HG02678 (cell line): ENCODE results near the gene PIK3CD.
"Not testable (repeated sequence)": the region's sequence is repeated elsewhere in the genome, so short reads cannot be mapped to it uniquely, and the experiment has no call there.

Source experiments
- ATAC-seq: cut with Tn5 transposase; IDR thresholded peaks from one replicate; pipeline ENCODE4 v1.9.1; 2021; ENCODE audit warnings: mild to moderate bottlenecking, moderate library complexity; ENCODE audit not compliant: unreplicated experiment

The PIK3CD gene

DNA sequence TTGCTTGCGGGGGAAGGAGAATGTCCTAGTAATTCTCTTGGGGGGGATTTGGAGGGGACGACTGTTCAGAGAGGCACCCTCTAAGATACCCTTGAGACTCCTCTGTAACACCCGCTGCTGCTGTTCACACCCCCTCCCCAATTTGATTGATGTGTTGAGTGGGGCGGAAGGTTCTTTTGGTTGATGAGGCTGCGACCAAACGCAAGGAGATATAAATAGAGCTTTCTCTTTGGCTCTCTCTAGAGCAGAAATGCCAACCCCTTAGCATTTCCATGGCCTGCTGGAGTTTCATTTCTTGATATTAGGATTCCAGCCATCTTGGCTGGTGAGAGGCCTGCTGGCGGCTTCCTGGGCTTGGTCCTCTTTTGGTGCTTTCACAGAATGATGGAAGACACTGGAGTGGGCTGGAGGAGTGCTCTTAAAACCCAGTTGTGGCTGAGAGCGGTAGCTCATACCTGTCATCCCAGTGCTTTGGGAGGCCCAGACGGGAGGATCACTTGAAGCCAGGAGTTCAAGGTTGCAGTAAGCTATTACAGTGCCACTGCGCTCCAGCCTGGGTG is 2.0 kb downstream of the PIK3CD start:
- ATAC-seq, result no peak

DNA sequence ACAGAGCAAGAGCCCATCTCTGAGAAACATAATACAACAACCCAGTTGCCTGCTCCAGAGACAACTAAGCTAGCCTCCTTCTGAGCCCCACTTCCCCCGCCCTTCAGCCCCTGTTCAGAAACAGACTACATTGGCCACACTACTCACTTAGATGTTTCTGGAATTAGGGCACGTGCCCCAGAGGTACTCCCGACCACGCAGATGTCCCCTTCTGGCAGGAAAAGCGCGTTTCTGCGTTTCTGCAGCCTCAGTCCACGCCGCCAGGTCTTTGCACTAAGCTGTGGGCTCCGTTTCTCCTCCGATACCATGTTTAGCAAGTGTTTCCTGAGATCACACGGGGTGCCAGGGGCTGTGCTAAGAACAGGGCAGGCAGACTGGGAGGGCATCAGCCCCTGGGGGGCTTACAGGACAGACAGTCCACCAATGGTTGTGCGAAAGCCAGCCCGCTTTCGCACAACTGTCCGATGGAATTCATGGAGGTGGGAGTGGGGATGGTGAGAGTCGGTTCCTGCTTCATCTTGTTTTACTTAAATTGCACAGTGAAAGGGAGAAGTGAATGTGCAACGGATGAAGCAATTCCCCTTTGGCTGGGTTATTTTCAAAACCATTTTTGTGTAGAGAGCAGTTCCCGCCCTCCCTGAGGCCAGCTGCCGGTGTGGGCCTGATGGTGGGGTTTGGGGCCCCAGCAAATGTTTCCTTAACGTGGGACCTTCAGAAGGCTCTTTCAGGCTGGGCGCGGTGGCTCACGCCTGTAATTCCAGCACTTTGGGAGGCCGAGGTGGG is 2.7 kb downstream of the PIK3CD start:
- no peak for ATAC-seq

DNA sequence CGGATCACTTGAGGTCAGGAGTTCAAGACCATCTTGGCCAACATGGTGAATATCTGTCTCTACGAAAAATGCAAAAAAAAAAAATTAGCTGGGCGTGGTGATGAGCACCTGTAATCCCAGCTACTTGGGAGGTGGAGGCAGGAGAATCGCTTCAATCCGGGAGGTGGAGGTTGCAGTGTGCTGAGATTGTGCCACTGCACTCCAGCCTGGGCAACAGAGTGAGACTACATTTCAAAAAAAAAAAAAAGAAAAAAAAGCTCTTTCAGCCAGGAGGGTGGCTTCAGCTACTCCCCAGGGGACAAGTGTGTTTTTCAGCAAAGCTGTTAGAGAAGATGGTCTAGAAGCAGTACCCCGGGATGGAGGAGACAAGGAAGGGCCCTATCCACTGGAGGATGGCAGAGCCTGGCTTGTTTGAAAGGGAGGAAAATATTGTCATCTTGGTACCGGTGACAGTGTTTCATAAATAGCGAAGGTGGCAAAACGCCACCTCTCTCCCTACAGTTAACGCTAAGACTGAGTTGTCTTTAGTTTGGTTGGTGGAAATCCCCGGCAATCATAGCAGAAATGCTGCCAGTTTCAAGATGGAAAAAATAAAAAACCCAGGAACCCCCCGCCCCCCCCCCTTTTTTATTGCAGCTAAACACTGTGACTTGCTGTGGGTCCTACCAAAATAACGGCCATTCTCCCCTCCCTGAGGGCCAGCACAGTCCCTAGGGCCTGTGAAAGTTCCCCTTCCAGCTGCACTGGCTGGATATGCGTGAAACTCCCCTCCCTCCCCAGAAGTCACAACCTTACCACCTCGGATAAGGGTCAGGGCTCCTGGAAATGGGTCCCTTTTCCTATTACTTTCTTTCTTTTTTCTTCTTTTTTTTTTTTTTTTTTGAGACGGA is 3.5 kb downstream of the PIK3CD start:
- no peak for ATAC-seq

DNA sequence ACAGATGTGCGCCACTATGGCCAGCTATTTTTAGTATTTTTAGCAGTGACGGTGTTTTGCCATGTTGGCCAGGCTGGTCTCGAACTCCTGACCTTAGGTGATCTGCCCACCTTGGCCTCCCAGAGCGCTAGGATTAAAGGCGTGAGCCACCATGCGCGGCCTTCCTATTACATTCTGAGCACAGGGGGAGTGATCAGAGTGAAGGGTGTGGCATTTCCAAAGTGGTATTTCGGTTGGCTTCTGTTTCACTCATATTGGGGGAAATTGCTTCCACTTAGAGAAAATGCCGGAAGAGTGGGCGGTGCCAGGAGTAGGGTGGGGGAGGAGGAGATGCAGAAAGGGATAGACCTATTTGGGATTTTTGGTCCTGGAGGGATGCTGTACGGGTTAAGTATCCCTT is 4.3 kb downstream of the PIK3CD start:
- ATAC-seq, result no peak

DNA sequence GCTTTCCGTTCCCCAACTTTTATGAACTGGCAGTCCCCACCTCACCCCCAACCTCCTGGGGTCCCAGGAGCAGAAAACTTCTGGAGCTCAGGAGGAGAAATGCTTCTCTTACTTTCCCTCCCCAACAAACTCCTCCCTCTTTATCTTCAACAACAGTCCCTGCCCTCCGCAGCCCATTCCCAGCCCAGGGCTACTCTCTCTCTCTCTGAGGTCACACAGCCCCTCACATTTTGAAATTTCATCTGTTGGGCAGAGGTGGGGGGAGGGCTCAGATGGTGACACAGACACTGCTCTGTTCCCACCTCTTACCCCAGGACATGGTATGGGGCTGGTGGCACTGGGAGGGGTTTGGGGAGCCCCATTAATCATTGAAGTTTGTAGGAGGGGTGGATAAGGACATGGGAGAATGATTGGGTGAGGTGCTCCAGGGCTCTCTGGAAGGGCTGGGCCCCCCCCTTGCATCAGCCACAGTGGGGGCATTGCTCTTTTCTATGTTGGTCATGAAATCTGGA is 6.0 kb downstream of the PIK3CD start:
- ATAC-seq, result no peak

DNA sequence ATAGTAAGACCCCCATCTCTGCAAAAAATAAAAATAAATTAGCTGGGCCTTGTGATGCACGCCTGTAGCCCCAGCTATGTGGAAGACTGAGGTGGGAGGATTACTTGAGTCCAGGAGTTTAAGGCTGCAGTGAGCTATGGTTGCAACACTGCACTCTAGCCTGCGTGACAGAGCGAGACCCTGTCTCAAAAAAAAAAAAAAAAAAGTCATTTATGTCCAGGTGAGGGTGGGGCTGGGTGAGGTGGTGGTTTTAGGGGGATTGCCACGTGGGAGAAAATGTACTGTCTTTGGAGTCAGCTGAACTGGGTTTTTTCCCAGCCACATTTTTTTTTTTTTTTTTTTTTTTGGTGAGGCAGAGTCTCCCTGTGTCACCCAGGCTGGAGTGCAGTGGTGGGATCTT is 6.7 kb downstream of the PIK3CD start:
- ATAC-seq, result no peak

DNA sequence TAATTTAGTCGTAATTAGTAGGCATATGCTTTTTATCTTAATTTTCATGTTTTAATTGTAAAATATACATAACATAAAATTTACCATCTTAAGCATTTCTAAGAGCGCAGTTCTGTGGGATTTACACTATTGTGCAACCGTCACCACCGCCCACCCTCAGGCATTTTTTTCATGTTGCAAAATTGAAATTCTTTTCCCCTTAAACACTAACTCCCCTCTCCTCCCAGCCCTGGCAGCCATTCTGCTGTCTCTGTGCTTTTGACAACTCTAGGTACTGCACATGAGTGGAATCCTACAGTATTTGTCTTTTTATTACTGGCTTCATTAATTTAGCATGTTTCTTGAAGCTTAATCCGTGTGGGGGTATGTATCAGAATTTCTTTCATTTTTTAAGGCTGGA is 7.8 kb downstream of the PIK3CD start:
- ATAC-seq, result no peak

DNA sequence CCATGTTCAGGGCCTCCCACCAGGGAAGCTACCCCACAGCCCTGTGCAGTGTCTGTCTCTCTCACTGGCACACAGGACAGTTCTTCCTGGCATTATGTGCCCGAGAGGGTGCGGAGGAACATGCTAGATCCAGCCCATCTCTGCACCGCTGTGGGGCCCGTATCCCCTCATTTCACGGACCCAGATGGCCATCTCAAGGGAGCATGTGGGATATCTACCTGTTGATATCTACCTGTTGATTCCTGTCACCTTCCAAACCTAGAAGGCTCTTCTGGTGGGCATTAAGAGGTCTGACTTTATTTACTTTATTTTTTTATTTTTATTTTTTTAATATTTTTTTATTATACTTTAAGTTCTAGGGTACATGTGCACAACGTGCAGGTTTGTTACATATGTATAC is 11.7 kb downstream of the PIK3CD start:
- no peak for ATAC-seq

DNA sequence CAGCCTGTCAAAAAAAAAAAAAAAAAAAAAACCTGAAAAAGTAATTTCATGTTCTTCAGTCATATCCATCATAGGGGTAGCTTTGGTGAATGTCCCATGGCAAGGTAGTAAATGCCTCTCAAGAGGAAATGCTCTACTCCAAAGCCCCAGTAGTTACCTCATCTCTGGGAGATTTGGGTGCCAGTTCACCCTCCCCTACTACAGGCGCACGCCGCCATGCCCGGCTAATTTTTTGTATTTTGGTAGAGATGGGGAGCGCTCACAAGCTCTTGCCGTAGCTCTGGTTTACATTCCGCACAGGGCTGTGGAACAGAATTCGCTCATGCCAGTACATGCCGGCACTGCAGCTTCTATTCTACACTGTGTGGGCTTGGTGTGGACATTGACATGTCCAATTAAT is 13.7 kb downstream of the PIK3CD start:
- ATAC-seq, result no peak

DNA sequence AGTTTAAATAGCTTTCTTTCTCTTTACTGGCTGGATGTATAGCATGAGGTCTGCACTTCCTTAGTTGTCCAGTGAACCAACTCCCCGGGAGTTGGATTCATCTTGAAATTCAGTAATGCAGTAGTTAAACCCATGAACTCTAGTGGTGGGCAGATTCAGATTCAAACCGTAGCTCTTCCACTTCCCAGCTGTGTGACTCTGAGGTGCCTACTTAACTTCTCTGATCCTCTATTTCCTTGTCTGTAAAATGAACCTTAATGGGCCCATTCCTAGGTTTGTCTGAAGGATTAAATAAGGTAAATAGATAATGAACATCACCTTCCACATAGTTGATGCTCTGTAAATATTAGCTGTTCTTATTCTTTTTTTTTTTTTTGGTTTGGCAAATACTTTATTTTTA is 16.5 kb downstream of the PIK3CD start:
- no peak for ATAC-seq

DNA sequence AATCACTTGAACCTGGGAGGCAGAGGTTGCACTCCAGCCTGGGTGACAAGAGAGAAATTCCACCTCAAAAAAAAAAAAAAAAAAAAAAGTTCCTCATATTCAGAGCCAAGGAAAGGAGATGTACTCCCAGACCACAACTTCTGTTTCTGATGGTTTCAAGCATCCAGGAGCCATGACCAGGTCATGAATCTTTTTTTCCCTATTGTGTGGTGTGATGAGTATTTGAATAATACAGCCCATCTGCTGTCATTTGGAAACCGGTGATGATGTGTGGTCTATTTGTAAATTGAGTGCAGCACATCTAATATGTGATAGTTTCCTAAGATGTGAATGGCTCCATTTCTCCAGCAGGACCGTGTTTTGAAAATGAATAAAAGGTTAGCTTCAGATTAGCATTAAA is 18.6 kb downstream of the PIK3CD start:
- ATAC-seq, result no peak

DNA sequence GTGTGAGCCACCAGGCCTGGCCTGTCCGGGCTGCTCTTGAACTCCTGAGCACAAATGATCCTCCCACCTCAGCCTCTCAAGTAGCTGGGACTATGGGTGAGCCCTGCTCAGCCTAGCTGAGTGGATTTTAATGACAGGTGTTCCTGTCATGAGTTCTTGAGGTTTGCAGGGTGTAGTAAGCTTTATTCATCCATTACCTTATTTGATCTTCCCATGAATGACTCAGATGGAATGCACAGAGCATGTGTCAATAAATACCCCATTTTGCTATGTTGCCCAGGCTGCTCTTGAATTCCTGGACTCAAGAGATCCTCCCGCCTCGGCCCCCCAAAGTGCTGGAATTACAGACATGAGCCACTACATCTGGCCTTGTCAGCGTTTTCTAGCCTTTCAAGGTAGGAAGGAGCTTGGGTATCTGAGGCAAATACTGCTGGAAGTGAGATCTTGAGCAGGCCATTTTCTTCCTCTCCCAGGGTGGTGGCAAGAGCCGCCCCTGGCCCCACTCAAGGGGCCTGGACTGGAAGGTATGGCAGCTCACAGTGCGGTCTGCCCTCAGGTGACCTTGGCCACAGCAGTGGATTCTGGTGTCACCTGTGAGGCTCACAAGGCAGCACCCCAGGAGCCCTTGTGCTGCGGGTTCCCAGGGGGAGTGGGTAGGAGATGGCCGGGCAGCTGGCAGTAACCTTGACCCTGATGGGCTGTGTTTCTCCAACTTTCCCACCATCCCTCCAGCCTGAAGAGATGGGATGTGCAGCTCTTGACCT is 20.0 kb downstream of the PIK3CD start:
- ATAC-seq, result no peak

DNA sequence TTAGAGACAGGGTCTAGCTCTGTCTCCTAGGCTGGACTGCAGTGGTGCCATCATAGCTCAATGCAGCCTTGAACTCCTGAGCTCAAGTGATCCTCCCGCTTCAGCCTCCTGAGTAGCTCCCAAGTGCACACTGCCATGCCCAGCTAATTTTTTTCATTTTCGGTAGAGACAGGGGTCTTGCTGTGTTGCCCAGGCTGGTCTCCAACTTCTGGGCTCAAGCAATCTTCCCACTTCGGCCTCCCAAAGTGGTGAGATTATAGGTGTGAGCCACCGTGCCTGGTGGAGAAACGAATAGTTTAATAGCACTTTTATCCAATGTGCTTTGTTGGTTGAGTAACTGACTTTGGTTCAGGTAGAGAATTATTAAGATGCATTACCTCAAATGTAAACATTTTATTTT is 20.9 kb downstream of the PIK3CD start:
- ATAC-seq, result no peak

DNA sequence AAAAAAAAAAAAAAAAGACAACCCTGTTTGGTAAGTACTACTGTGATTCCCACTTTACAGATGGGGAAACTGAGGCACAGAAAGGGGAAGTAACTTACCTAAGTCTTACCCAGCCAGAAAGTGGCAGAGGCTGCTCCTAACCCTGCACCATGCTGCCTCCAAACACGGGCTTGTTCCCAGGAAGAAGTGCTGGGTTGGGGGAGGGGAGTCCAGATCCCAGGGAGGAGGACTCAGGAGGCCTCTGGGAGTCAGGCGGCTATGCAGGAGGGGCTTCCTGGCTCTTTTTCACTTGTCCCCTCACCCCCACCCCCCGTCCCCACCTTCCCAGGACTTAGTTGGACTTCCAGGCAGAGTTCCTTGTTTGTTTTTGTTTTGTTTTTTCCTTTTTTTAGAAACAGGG is 23.9 kb downstream of the PIK3CD start:
- ATAC-seq, result no peak

DNA sequence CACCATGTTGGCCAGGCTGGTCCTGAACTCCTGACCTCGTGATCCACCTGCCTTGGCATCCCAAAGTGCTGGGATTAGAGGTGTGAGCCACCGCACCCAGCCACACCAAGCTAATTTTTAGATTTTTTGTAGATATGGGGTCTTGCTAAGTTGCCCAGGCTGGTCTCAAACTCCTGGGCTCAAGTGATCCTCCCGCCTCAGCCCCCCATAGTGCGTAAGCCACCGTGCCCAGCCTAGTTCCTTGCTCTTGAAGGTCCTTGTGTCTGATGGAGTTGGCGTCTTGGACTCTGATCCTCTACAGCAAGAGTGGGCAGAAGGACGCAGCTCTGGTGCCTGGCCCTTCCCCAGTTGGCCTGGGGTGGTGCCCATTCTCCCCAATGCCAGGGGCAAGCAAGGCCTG is 24.6 kb downstream of the PIK3CD start:
- not testable (repeated sequence) for ATAC-seq

DNA sequence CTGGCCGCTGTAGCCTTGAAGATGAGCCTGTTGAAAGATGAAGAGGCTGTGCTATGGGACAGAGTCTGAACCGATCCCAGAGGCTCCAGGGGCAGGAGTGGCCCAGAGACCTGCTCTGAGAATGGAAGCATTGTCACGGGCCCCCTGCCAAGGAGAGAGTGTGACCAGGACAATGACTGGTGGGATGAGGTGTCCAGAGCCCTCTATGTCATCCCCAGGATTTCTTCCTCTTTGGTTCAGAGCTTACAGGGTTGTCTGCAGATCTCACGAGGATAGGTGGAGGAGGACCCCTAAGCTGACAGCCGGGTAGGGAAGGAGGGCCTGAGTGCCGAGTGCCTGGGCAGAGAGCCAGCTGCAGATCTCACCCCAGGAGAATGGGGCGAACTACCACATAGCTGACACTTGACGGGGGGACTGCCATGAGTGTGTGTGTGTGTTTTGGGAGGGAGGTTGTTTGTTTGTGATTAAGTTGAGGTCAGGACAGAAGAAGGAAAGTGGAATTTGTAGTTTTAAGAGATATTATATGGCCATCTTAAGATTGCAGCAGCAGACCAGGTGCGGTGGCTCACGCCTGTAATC is 25.4 kb downstream of the PIK3CD start:
- ATAC-seq, result no peak

DNA sequence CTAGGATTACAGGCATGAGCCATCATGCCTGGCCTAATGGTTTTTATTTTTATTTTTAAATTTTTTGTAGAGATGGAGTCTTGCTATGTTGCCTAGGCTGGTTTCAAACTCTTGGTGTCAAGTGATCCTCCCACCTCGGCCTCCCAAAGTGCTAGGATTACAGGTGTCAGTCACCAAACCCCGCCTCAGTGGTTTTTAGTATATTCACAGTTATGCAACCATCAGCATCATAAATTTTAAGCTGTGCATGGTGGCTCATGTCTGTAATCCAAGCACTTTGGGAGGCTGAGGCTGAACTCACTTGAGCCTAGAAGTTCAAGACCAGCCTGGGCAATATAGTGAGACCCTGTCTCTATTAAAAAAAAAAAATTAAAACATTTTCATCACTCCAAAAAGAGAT is 28.6 kb downstream of the PIK3CD start:
- no peak for ATAC-seq

DNA sequence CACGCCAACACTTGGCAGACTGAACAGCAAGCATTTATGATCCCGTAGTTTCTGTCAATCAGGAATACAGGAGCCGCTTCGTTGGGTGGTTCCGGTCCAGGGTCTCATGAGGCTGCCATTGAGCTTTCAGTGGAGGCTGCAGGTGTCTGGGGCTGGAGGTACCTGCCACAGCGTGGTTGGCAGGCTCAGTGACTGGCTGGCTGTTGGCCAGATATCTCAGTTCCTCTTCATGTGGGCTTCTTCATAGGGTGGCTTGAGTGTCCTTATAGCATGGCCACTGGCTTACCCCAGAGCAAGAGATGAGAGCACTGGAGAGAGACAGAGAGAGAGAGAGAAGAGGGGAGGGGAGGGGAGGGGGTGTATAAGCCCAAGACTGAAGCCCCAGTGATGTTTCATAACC is 29.3 kb downstream of the PIK3CD start:
- ATAC-seq, result peak; percentile 55

DNA sequence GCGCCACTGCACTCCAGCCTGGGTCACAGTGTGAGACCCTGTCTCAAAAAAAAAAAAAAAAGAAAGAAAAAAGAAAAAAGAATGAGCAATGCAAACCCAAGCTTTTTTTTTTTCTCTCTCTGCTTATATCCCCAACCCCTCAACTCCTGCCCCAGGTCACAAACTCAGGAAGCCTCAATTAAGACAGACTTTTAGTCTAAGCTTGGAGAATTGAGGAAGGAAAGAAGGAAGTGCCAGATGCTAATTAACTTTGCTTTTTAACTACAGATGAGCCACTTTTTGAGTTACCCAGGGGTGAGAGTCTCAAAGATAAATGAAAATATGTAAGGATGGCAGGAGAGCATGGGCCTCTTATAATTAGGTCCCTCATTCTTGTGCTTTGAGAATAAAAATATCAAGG is 33.3 kb downstream of the PIK3CD start:
- ATAC-seq, result no peak

DNA sequence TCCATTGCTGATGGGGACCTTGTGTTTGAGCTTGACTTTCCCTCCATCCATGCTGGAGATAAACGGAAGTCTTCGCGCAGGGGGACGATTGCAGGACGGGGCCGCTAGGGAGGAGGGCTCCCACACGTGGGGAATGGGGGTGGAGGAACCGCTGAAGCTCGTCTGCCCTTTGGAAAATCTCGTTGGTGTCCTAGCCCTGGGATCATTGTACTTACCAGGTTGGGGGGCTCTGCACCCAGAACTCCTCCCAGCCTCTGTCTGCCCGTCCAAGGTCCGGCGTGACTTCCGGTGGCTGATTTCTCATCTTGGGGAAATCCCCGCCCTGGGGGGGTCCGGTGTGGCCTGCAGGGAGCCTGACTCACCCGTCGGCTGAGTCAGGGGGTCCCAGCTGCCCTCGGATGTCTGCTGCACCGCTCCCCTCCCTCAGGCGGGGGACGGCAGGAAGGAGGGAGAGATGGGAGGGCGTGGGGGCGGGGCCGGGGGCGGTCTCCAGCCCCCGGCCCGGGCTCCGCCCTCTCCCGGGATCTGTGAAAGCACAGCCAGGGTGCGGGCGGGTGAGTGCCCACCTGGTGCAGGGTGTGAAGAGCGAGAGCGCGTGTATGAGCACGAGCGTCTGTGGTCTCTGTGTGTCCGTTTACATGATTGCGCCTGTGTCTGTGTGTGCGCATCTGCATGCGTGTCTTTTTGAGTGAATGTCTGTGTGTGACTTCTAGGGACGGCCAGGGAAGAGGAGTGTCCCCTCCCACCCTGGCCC is 35.8 kb downstream of the PIK3CD start:
- ATAC-seq, result peak; percentile 45
